ENCODE data around the gene SH3PXD2A. TPM values are rescaled to one million over a fixed set of nuclear protein-coding genes. Genes with fewer than 3 reads are reported as not detected.

Gene SH3PXD2A
- total RNA-seq, 3 donors from 2014 or later, result 14.3 to 30.5 (median 14.7) TPM

DNA sequence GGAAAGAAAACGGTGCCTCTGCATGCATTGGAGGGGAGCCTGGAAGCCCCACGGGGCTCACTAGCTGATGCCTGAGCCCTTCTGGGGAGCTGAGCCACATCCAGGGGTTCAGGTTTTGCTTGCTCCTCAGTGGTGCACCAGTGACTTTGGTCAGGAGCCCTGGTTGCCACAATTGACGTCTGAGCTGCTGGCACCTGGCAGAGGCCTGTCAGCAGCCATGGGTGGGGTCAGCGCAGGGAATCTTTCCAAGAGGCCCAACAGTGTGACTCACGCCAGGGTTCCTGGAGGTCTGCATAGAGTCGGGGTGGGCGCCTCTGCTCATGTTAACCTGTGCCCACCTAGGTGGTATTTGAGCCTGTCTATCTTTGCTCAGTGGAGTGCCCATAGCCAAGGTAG lies 223.1 kb downstream of the SH3PXD2A start:
- Histone ChIP-seq H3K4me3 (no peak overlapping the region), H3K4me1 (no peaks in the 10 kb centered on the region), H3K36me3 (no peaks in the 10 kb centered on the region), H3K27ac (no peak overlapping the region), H3K27me3 (no peaks in the 10 kb centered on the region), H3K9me3 (no peaks in the 10 kb centered on the region)
- no peak for DNase-seq (ENCODE audit: low spot score in 2 of 2)
- intact Hi-C loops (cut with DNase I; ENCODE audit: low total_unique reads), result no loop called here
- no peak for TF ChIP-seq POLR2AphosphoS5 (IDR thresholded peaks at IDR 0.05)

DNA sequence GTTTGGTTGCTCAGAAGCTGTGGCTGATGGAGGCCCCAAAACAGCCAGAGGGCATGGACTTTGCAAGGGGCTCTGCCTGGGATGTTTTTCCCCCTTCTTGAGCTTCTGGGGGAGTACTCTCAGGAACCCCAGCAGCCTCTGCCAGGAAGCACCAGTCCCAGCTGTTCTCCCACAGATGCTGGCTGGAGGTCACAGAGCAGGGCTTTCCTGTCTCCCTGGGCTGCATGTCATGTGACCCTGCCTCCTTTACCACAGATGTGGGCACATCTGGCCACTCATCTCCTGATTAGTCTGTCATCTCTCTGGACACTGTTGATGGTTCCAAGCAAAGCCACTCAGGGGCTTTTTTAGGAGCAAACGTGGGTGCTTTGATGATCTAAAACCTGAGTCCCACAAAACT lies 225.2 kb downstream of the SH3PXD2A start:
- H3K27ac ChIP-seq, result no peak overlapping the region
- no peaks in the 10 kb centered on the region for H3K4me1 ChIP-seq
- no peaks in the 10 kb centered on the region for H3K36me3 ChIP-seq
- H3K4me3 ChIP-seq, result no peak overlapping the region
- H3K9me3 ChIP-seq, result no peaks in the 10 kb centered on the region
- intact Hi-C loops (cut with DNase I; ENCODE audit: low total_unique reads), result no loop called here
- no peaks in the 10 kb centered on the region for H3K27me3 ChIP-seq
- DNase-seq (ENCODE audit: low spot score in 2 of 2), result no peak
- TF ChIP-seq, protein P1, sequence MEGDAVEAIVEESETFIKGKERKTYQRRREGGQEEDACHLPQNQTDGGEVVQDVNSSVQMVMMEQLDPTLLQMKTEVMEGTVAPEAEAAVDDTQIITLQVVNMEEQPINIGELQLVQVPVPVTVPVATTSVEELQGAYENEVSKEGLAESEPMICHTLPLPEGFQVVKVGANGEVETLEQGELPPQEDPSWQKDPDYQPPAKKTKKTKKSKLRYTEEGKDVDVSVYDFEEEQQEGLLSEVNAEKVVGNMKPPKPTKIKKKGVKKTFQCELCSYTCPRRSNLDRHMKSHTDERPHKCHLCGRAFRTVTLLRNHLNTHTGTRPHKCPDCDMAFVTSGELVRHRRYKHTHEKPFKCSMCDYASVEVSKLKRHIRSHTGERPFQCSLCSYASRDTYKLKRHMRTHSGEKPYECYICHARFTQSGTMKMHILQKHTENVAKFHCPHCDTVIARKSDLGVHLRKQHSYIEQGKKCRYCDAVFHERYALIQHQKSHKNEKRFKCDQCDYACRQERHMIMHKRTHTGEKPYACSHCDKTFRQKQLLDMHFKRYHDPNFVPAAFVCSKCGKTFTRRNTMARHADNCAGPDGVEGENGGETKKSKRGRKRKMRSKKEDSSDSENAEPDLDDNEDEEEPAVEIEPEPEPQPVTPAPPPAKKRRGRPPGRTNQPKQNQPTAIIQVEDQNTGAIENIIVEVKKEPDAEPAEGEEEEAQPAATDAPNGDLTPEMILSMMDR (IDR thresholded peaks at IDR 0.05), result no peak
- no peak for TF ChIP-seq POLR2AphosphoS5 (IDR thresholded peaks at IDR 0.05)
- no peak for TF ChIP-seq POLR2A (IDR thresholded peaks at IDR 0.05)

DNA sequence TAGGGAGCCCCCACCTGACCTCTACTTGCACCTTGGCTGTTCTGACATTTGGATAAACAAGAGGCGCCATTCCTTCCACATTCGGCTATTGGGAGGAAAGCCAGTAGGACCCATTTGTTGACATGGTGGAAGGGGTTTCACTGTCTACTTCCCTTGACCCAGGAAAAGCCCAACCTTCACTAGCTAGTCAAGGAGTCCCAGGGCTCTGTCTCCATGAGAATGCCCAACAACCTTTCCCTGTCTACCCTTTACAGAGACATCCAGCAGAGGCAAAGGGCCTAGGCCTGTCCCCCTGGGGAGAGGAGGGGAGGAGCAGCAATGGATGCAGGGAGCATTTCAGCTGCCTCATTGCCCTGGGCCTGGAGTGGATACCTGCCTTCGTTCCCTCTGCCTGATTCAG lies 225.8 kb downstream of the SH3PXD2A start:
- no peak overlapping the region for H3K4me3 ChIP-seq
- H3K9me3 ChIP-seq, result no peaks in the 10 kb centered on the region
- no peak for DNase-seq (ENCODE audit: low spot score in 2 of 2)
- H3K27me3 ChIP-seq, result no peaks in the 10 kb centered on the region
- intact Hi-C loops (cut with DNase I; ENCODE audit: low total_unique reads), result no loop called here
- TF ChIP-seq, protein P1 (IDR thresholded peaks at IDR 0.05), result no peak
- TF ChIP-seq POLR2AphosphoS5 (IDR thresholded peaks at IDR 0.05), result no peak
- TF ChIP-seq POLR2A (IDR thresholded peaks at IDR 0.05), result no peak
- no peaks in the 10 kb centered on the region for H3K36me3 ChIP-seq
- no peak overlapping the region for H3K27ac ChIP-seq
- H3K4me1 ChIP-seq, result no peaks in the 10 kb centered on the region

DNA sequence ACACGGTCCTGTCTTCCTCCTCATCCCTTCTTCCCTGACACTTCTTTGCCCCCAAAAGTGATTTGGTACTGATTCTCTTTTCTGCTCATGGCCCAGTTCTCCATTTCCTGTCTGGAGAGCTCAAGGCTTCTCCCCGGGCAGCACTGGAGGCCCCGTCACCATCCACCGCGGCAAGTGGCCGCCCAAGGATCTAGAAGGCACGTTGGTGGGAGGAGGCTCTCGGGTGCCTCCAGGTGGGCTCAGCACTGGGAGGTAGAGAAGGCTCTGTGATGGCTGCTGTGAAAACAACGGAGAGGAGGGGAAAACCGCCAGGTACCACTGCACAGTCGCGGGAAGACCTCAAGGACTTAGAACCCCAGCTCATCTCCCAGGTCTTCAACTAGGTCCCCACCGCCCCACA lies 227.5 kb downstream of the SH3PXD2A start:
- no peak overlapping the region for H3K27ac ChIP-seq
- no peak overlapping the region for H3K4me3 ChIP-seq
- no peaks in the 10 kb centered on the region for H3K27me3 ChIP-seq
- H3K9me3 ChIP-seq, result no peaks in the 10 kb centered on the region
- no peaks in the 10 kb centered on the region for H3K36me3 ChIP-seq
- H3K4me1 ChIP-seq, result no peaks in the 10 kb centered on the region
- TF ChIP-seq, protein P1 (IDR thresholded peaks at IDR 0.05), result no peak
- TF ChIP-seq POLR2AphosphoS5 (IDR thresholded peaks at IDR 0.05) (no peak), POLR2A (IDR thresholded peaks at IDR 0.05) (no peak)
- intact Hi-C loops (cut with DNase I; ENCODE audit: low total_unique reads), result no loop called here
- DNase-seq (ENCODE audit: low spot score in 2 of 2), result no peak

DNA sequence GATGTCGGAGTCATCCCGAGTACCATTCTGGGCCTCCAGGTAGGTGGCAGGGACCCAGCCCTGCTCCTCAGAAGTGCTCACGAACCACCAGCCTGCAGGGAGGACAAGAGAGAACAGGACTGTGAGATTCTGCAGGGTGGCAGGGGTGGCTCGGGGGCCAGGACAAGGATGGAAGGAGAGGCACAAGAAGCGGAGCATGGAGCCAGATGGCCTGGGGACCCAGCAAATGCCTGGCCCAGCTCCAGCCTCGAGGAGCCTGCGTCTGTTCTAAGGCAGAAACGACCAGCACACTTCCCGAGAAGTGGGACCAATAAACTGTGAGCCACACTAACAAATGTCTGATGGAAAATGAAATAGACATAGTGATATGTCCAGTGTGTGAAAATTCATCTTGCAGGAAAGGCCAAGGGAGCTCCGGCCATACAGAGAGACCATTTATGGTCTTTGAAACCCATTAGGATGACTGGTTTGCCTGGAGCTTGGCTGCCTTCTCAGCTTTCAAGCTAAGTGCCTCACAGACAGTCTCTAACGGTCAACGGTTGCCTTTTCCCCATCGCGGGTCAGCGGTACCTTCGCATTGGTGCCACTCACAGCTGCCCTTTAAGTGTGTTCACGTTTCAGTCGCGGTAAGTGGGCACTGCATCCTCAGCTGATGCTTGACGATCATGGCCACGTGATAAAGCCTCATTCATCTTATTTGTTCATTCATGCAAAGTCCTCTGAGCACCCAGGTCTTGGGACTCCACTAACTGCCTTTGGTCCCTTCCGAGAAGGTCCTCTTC lies 228.1 kb downstream of the SH3PXD2A start:
- DNase-seq (ENCODE audit: low spot score in 2 of 2), result no peak
- Histone ChIP-seq H3K36me3 (no peaks in the 10 kb centered on the region), H3K4me1 (no peaks in the 10 kb centered on the region), H3K4me3 (no peak overlapping the region), H3K9me3 (no peaks in the 10 kb centered on the region), H3K27me3 (no peaks in the 10 kb centered on the region), H3K27ac (no peak overlapping the region)
- intact Hi-C loops (cut with DNase I; ENCODE audit: low total_unique reads), result no loop called here
- TF ChIP-seq POLR2AphosphoS5 (IDR thresholded peaks at IDR 0.05) (no peak), POLR2A (IDR thresholded peaks at IDR 0.05) (no peak)
- TF ChIP-seq, protein P1 (IDR thresholded peaks at IDR 0.05), result no peak
